Right renal pelvis (tissue), 4 donors: ENCODE results near the gene MED12L. TPM values are rescaled to one million over a fixed set of nuclear protein-coding genes. Genes with fewer than 3 reads are reported as not detected.
"Not testable (repeated sequence)": the region's sequence is repeated elsewhere in the genome, so short reads cannot be mapped to it uniquely, and the experiment has no call there.

ENCODE experiments used
- DNase-seq, 4 donors: peaks; one replicate each; pipeline ENCODE4 v3.0.0-alpha.2; 2013; ENCODE audit warnings: low read depth in 4 of 4, low spot score in 3 of 4, missing footprints in 1 of 4
- polyA plus RNA-seq, 4 donors: library from polyadenylated mRNA; unstranded; fragments of 120-200 nt; gene quantifications; one replicate each; pipeline ENCODE4 v1.2.1, GENCODE V29; 2013; ENCODE audit not compliant: insufficient read length in 4 of 4

MED12L gene
- polyA plus RNA-seq, 4 donors = 1.6 to 2.5 (median 2.0) TPM

GRCh38 chr3:151232991-151233390, 147.5 kb downstream of the MED12L start:
- DNase-seq = no peak

GRCh38 chr3:151234825-151235224, 149.4 kb downstream of the MED12L start:
- DNase-seq = no peak

GRCh38 chr3:151236316-151236715, 150.9 kb downstream of the MED12L start:
- no peak for DNase-seq

GRCh38 chr3:151236736-151237135, 151.3 kb downstream of the MED12L start:
- DNase-seq = no peak

- DNase-seq = not testable (repeated sequence)
These were observed 156.5 kb downstream of the MED12L start for GRCh38 chr3:151242006-151242405.

- DNase-seq = no peak
These were observed 163.4 kb downstream of the MED12L start for GRCh38 chr3:151248772-151249337.

GRCh38 chr3:151256749-151257148, 171.3 kb downstream of the MED12L start:
- DNase-seq = no peak

- no peak for DNase-seq
These were observed 174.2 kb downstream of the MED12L start for GRCh38 chr3:151259664-151260063.

GRCh38 chr3:151262871-151263525, 177.5 kb downstream of the MED12L start:
- no peak for DNase-seq

- DNase-seq = no peak
These were observed 179.1 kb downstream of the MED12L start for GRCh38 chr3:151264605-151265004.

GRCh38 chr3:151265166-151265565, 179.7 kb downstream of the MED12L start:
- no peak for DNase-seq

GRCh38 chr3:151265866-151266265, 180.4 kb downstream of the MED12L start:
- no peak for DNase-seq

- DNase-seq = no peak
These were observed 181.6 kb downstream of the MED12L start for GRCh38 chr3:151267066-151267465.

- no peak for DNase-seq
These were observed 183.1 kb downstream of the MED12L start for GRCh38 chr3:151268267-151269235.

- no peak for DNase-seq
These were observed 184.2 kb downstream of the MED12L start for GRCh38 chr3:151269631-151270030.

- no peak for DNase-seq
These were observed 189.6 kb downstream of the MED12L start for GRCh38 chr3:151275091-151275490.

GRCh38 chr3:151276038-151276686, 190.7 kb downstream of the MED12L start:
- no peak for DNase-seq

- DNase-seq = no peak
These were observed 191.2 kb downstream of the MED12L start for GRCh38 chr3:151276687-151277042.

- no peak for DNase-seq
These were observed 192.8 kb downstream of the MED12L start, which contains the start of gene P2RY14 for GRCh38 chr3:151278230-151278629. Gene P2RY14 (minus strand): TSS chr3:151278542. CDS start chr3:151214316, 64,226 bp downstream.

- no peak for DNase-seq
These were observed 196.3 kb downstream of the MED12L start for GRCh38 chr3:151281671-151282324.
